Measurements from ENCODE around the gene SIL1.
"Not testable (repeated sequence)": the region's sequence is repeated elsewhere in the genome, so short reads cannot be mapped to it uniquely, and the experiment has no call there.

SIL1 gene

GRCh38 chr5:139188558-139189270 is 9.5 kb downstream of the SIL1 start:
- no peaks in the 10 kb centered on the region for H3K9me3 Mint-ChIP-seq
- no peaks in the 10 kb centered on the region for H3K27me3 Mint-ChIP-seq (ENCODE audit: low read depth)
- H3K4me1 Mint-ChIP-seq (ENCODE audit: low read depth), result peaks cover 5% of the 10 kb centered on the region
- H3K4me3 Mint-ChIP-seq, result no peak overlapping the region
- H3K36me3 Mint-ChIP-seq (ENCODE audit: low read depth), result peaks cover 3% of the 10 kb centered on the region
- H3K27ac Mint-ChIP-seq, result no peak overlapping the region

- Mint-ChIP-seq H3K36me3 (ENCODE audit: low read depth) (no peaks in the 10 kb centered on the region), H3K27me3 (ENCODE audit: low read depth) (no peaks in the 10 kb centered on the region), H3K4me3 (no peak overlapping the region), H3K27ac (no peak overlapping the region), H3K4me1 (ENCODE audit: low read depth) (peaks cover 2% of the 10 kb centered on the region), H3K9me3 (no peaks in the 10 kb centered on the region)
Observed at GRCh38 chr5:139186752-139187326, 11.3 kb downstream of the SIL1 start.

GRCh38 chr5:139186261-139186660 is 11.9 kb downstream of the SIL1 start:
- Mint-ChIP-seq H3K27ac (no peak overlapping the region), H3K4me1 (ENCODE audit: low read depth) (peaks cover 2% of the 10 kb centered on the region), H3K27me3 (ENCODE audit: low read depth) (no peaks in the 10 kb centered on the region), H3K36me3 (ENCODE audit: low read depth) (no peaks in the 10 kb centered on the region), H3K4me3 (no peak overlapping the region), H3K9me3 (no peaks in the 10 kb centered on the region)

GRCh38 chr5:139185589-139185988 is 12.6 kb downstream of the SIL1 start:
- Mint-ChIP-seq H3K4me3 (no peak overlapping the region), H3K36me3 (ENCODE audit: low read depth) (no peaks in the 10 kb centered on the region), H3K9me3 (no peaks in the 10 kb centered on the region), H3K27ac (no peak overlapping the region), H3K27me3 (ENCODE audit: low read depth) (no peaks in the 10 kb centered on the region), H3K4me1 (ENCODE audit: low read depth) (peaks cover 2% of the 10 kb centered on the region)

GRCh38 chr5:139183502-139183901 is 14.7 kb downstream of the SIL1 start:
- Mint-ChIP-seq H3K36me3 (ENCODE audit: low read depth) (no peaks in the 10 kb centered on the region), H3K9me3 (no peaks in the 10 kb centered on the region), H3K4me3 (no peak overlapping the region), H3K27me3 (ENCODE audit: low read depth) (no peaks in the 10 kb centered on the region), H3K4me1 (ENCODE audit: low read depth) (peaks cover 4% of the 10 kb centered on the region), H3K27ac (no peak overlapping the region)

GRCh38 chr5:139182528-139183296 is 15.5 kb downstream of the SIL1 start:
- H3K36me3 Mint-ChIP-seq (ENCODE audit: low read depth), result peaks cover 2% of the 10 kb centered on the region
- H3K4me3 Mint-ChIP-seq, result no peak overlapping the region
- H3K27ac Mint-ChIP-seq, result no peak overlapping the region
- H3K4me1 Mint-ChIP-seq (ENCODE audit: low read depth), result peaks cover 8% of the 10 kb centered on the region
- H3K27me3 Mint-ChIP-seq (ENCODE audit: low read depth), result no peaks in the 10 kb centered on the region
- H3K9me3 Mint-ChIP-seq, result no peaks in the 10 kb centered on the region

GRCh38 chr5:139181835-139182452 is 16.2 kb downstream of the SIL1 start:
- H3K9me3 Mint-ChIP-seq, result no peaks in the 10 kb centered on the region
- H3K4me1 Mint-ChIP-seq (ENCODE audit: low read depth), result peaks cover 8% of the 10 kb centered on the region
- H3K27me3 Mint-ChIP-seq (ENCODE audit: low read depth), result no peaks in the 10 kb centered on the region
- peaks cover 2% of the 10 kb centered on the region for H3K36me3 Mint-ChIP-seq (ENCODE audit: low read depth)
- H3K27ac Mint-ChIP-seq, result no peak overlapping the region
- no peak overlapping the region for H3K4me3 Mint-ChIP-seq

GRCh38 chr5:139181322-139181730 is 16.8 kb downstream of the SIL1 start:
- H3K4me3 Mint-ChIP-seq, result no peak overlapping the region
- no peaks in the 10 kb centered on the region for H3K27me3 Mint-ChIP-seq (ENCODE audit: low read depth)
- H3K36me3 Mint-ChIP-seq (ENCODE audit: low read depth), result peaks cover 2% of the 10 kb centered on the region
- H3K4me1 Mint-ChIP-seq (ENCODE audit: low read depth), result peaks cover 8% of the 10 kb centered on the region
- H3K9me3 Mint-ChIP-seq, result no peaks in the 10 kb centered on the region
- no peak overlapping the region for H3K27ac Mint-ChIP-seq

- Mint-ChIP-seq H3K36me3 (ENCODE audit: low read depth) (peaks cover 2% of the 10 kb centered on the region), H3K4me3 (no peak overlapping the region), H3K27ac (no peak overlapping the region), H3K9me3 (no peaks in the 10 kb centered on the region), H3K4me1 (ENCODE audit: low read depth) (peaks cover 8% of the 10 kb centered on the region), H3K27me3 (ENCODE audit: low read depth) (no peaks in the 10 kb centered on the region)
Observed at GRCh38 chr5:139180850-139181249, 17.3 kb downstream of the SIL1 start.

GRCh38 chr5:139179778-139180513 is 18.2 kb downstream of the SIL1 start:
- H3K9me3 Mint-ChIP-seq; H3K27ac Mint-ChIP-seq; H3K36me3 Mint-ChIP-seq (ENCODE audit: low read depth); H3K27me3 Mint-ChIP-seq (ENCODE audit: low read depth); H3K4me3 Mint-ChIP-seq; H3K4me1 Mint-ChIP-seq (ENCODE audit: low read depth): not testable (repeated sequence)

GRCh38 chr5:139178935-139179334 is 19.2 kb downstream of the SIL1 start:
- H3K36me3 Mint-ChIP-seq (ENCODE audit: low read depth), result peaks cover 2% of the 10 kb centered on the region
- no peak overlapping the region for H3K4me3 Mint-ChIP-seq
- H3K4me1 Mint-ChIP-seq (ENCODE audit: low read depth), result peaks cover 6% of the 10 kb centered on the region
- no peaks in the 10 kb centered on the region for H3K9me3 Mint-ChIP-seq
- no peaks in the 10 kb centered on the region for H3K27me3 Mint-ChIP-seq (ENCODE audit: low read depth)
- no peak overlapping the region for H3K27ac Mint-ChIP-seq

- Mint-ChIP-seq H3K4me3 (no peak overlapping the region), H3K27ac (no peak overlapping the region), H3K27me3 (ENCODE audit: low read depth) (no peaks in the 10 kb centered on the region), H3K36me3 (ENCODE audit: low read depth) (peaks cover 2% of the 10 kb centered on the region), H3K9me3 (no peaks in the 10 kb centered on the region), H3K4me1 (ENCODE audit: low read depth) (peaks cover 6% of the 10 kb centered on the region)
Observed at GRCh38 chr5:139178589-139178917, 19.6 kb downstream of the SIL1 start.

- H3K27me3 Mint-ChIP-seq (ENCODE audit: low read depth), result no peaks in the 10 kb centered on the region
- no peak overlapping the region for H3K4me3 Mint-ChIP-seq
- H3K4me1 Mint-ChIP-seq (ENCODE audit: low read depth), result peaks cover 6% of the 10 kb centered on the region
- no peaks in the 10 kb centered on the region for H3K9me3 Mint-ChIP-seq
- H3K36me3 Mint-ChIP-seq (ENCODE audit: low read depth), result peaks cover 2% of the 10 kb centered on the region
- H3K27ac Mint-ChIP-seq, result no peak overlapping the region
Observed at GRCh38 chr5:139177809-139178588, 20.2 kb downstream of the SIL1 start.

- H3K4me1 Mint-ChIP-seq (ENCODE audit: low read depth); H3K9me3 Mint-ChIP-seq; H3K27me3 Mint-ChIP-seq (ENCODE audit: low read depth): not testable (repeated sequence)
Observed at GRCh38 chr5:139177281-139177680, 20.9 kb downstream of the SIL1 start.

More at GRCh38 chr5:139177281-139177680, 20.9 kb downstream of the SIL1 start:
- not testable (repeated sequence) for H3K27ac Mint-ChIP-seq; H3K36me3 Mint-ChIP-seq (ENCODE audit: low read depth); H3K4me3 Mint-ChIP-seq
